Panc1 (cell line): Measurements from ENCODE around the gene ARR3. TPM values are rescaled to one million over a fixed set of nuclear protein-coding genes. Genes with fewer than 3 reads are reported as not detected.

Source experiments
- ATAC-seq: fragments of 200-7000 bp; cut with Tn5 transposase; 2 replicates; pipeline ENCODE4 v1.9.1; 2020; ENCODE audit warnings: mild to moderate bottlenecking, moderate library complexity
- BruUV-seq: library from RNA; stranded (reverse); fragments of 400-500 nt; replicated peaks from 2 replicates; lab custom pipeline; 2021; lab: Mats Ljungman, UMichigan
- CTCF ChIA-PET: fragments of 300-600 bp; sonication (Branson Sonifier 250); formaldehyde crosslinking; loops from one replicate; lab custom pipeline; 2022; ENCODE audit warnings: antibody characterized with exemption; lab: Charles Lee
- POLR2A ChIA-PET: fragments of 300-600 bp; sonication (Branson Sonifier 250); formaldehyde crosslinking; loops from one replicate; lab custom pipeline; 2022; ENCODE audit warnings: antibody characterized with exemption; lab: Charles Lee
- DNase-seq: peaks from one replicate; pipeline ENCODE4 v3.0.0-alpha.2; 2010; ENCODE audit warnings: low read depth, low spot score
- H3K27ac ChIP-seq: 2 replicates; pipeline ENCODE4 v1.5.1; 2011; ENCODE audit warnings: mild to moderate bottlenecking, low read length, inconsistent platforms
- H3K27me3 ChIP-seq: fragments of 200-500 bp; sonication (Bioruptor generic); 2 replicates; pipeline ENCODE4 v1.6.0; 2014; ENCODE audit warnings: low read length, inconsistent platforms; ENCODE audit not compliant: control insufficient read depth, insufficient read depth
- H3K36me3 ChIP-seq: fragments of 200-500 bp; sonication (Bioruptor generic); 2 replicates; pipeline ENCODE4 v1.5.1; 2014; ENCODE audit warnings: inconsistent platforms, mild to moderate bottlenecking, low read length, moderate library complexity; ENCODE audit not compliant: control insufficient read depth, insufficient read depth
- H3K4me1 ChIP-seq: 2 replicates; pipeline ENCODE4 v1.5.1; 2011; ENCODE audit warnings: inconsistent platforms, mild to moderate bottlenecking, low read length, moderate library complexity; ENCODE audit not compliant: control insufficient read depth, insufficient read depth
- H3K4me3 ChIP-seq, 2 experiments: 2 replicates each; pipeline ENCODE4 v1.5.1; 2011 to 2012; ENCODE audit warnings: low read depth in 2 of 2, low read length in 2 of 2, mild to moderate bottlenecking in 2 of 2, inconsistent platforms in 1 of 2, moderate library complexity in 1 of 2
- H3K9me3 ChIP-seq: fragments of 200-500 bp; sonication (Bioruptor generic); 2 replicates; pipeline ENCODE4 v1.5.1; 2014; ENCODE audit warnings: low read depth, mild to moderate bottlenecking, inconsistent platforms, low read length, moderate library complexity; ENCODE audit not compliant: control insufficient read depth, insufficient read depth
- POLR2AphosphoS5 ChIP-seq: IDR thresholded peaks from 2 replicates; pipeline ENCODE4 v1.6.1; 2012; ENCODE audit warnings: mild to moderate bottlenecking, low read depth, low read length, moderate library complexity
- SIN3A ChIP-seq: IDR thresholded peaks from 2 replicates; pipeline ENCODE4 v1.6.1; 2012; ENCODE audit warnings: low read depth, mild to moderate bottlenecking, low read length, moderate library complexity, borderline replicate concordance; ENCODE audit not compliant: insufficient read depth
- TCF7L2 ChIP-seq: IDR thresholded peaks from 2 replicates; pipeline ENCODE4 v1.6.1; 2011; ENCODE audit warnings: mild to moderate bottlenecking, low read depth, low read length, inconsistent platforms
- in situ Hi-C: cut with HindIII; loops from 2 replicates; pipeline ENCODE4 v1.10.0; 2016; ENCODE audit warnings: low sequenced_read_pairs, low pct_unique_long_range_greater_than_20kb
- intact Hi-C: fragments of 100-400 bp; cut with micrococcal nuclease; formaldehyde crosslinking; loops from one replicate; pipeline ENCODE4 v1.10.0; 2022; ENCODE audit not compliant: unreplicated experiment
- total RNA-seq: library from RNA; stranded (reverse); gene quantifications from one replicate; pipeline ENCODE4 v1.2.1, GENCODE V29; 2021; ENCODE audit not compliant: unreplicated experiment
- TF ChIP-seq, protein P1 (sequence below): fragments of 450-650 bp; IDR thresholded peaks from 2 replicates; pipeline ENCODE4 v1.5.1; 2017; ENCODE audit warnings: mild to moderate bottlenecking
- TF ChIP-seq, protein P2 (sequence below), 2 experiments: IDR thresholded peaks; 2 replicates each; pipeline ENCODE4 v1.6.1; 2011 to 2012; ENCODE audit warnings: low read depth in 2 of 2, control low read depth in 1 of 2, low read length in 1 of 2, mild to moderate bottlenecking in 1 of 2, moderate library complexity in 1 of 2; ENCODE audit not compliant: insufficient read depth in 1 of 2

Gene ARR3
- total RNA-seq, 1 experiment from 2014 or later, result not detected

DNA sequence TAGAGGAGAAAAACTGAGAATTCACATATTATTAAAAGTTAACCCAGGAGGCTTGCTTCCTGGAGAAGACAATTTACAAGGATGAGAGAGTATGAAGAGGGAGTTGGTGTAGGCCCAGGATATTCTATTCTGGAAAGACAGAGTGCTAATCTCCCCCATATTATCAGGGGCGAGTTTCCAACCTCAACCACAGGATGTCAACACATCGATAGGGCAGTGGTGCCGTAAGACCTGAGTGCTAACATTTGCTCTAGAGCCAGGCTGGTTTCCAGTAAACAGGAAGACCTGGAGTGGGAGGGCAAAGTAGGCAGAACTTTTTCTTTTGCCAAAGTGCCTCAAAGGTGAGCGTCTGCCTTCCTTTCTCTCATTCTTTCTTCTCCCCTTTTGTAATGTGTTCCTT lies 36.5 kb upstream of the ARR3 start:
- intact Hi-C loops, result no loop called here
- ChIA-PET POLR2A (no interaction called here), CTCF (no interaction called here)
- Histone ChIP-seq H3K4me1 (no peaks in the 10 kb centered on the region), H3K9me3 (no peaks in the 10 kb centered on the region), H3K27me3 (no peaks in the 10 kb centered on the region), H3K4me3 (no peak overlapping the region), H3K36me3 (no peaks in the 10 kb centered on the region), H3K27ac (no peak overlapping the region)
- in situ Hi-C loops, result no loop called here
- TF ChIP-seq, protein P1, sequence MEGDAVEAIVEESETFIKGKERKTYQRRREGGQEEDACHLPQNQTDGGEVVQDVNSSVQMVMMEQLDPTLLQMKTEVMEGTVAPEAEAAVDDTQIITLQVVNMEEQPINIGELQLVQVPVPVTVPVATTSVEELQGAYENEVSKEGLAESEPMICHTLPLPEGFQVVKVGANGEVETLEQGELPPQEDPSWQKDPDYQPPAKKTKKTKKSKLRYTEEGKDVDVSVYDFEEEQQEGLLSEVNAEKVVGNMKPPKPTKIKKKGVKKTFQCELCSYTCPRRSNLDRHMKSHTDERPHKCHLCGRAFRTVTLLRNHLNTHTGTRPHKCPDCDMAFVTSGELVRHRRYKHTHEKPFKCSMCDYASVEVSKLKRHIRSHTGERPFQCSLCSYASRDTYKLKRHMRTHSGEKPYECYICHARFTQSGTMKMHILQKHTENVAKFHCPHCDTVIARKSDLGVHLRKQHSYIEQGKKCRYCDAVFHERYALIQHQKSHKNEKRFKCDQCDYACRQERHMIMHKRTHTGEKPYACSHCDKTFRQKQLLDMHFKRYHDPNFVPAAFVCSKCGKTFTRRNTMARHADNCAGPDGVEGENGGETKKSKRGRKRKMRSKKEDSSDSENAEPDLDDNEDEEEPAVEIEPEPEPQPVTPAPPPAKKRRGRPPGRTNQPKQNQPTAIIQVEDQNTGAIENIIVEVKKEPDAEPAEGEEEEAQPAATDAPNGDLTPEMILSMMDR, result no peak
- TF ChIP-seq SIN3A, result no peak
- TF ChIP-seq POLR2AphosphoS5, result no peak
- TF ChIP-seq, protein P2, sequence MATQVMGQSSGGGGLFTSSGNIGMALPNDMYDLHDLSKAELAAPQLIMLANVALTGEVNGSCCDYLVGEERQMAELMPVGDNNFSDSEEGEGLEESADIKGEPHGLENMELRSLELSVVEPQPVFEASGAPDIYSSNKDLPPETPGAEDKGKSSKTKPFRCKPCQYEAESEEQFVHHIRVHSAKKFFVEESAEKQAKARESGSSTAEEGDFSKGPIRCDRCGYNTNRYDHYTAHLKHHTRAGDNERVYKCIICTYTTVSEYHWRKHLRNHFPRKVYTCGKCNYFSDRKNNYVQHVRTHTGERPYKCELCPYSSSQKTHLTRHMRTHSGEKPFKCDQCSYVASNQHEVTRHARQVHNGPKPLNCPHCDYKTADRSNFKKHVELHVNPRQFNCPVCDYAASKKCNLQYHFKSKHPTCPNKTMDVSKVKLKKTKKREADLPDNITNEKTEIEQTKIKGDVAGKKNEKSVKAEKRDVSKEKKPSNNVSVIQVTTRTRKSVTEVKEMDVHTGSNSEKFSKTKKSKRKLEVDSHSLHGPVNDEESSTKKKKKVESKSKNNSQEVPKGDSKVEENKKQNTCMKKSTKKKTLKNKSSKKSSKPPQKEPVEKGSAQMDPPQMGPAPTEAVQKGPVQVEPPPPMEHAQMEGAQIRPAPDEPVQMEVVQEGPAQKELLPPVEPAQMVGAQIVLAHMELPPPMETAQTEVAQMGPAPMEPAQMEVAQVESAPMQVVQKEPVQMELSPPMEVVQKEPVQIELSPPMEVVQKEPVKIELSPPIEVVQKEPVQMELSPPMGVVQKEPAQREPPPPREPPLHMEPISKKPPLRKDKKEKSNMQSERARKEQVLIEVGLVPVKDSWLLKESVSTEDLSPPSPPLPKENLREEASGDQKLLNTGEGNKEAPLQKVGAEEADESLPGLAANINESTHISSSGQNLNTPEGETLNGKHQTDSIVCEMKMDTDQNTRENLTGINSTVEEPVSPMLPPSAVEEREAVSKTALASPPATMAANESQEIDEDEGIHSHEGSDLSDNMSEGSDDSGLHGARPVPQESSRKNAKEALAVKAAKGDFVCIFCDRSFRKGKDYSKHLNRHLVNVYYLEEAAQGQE (IDR thresholded peaks at IDR 0.05; ENCODE audit: insufficient read depth in 1 of 2, low read depth in 2 of 2, low read length in 1 of 2), result no peak
- TF ChIP-seq TCF7L2, result no peak
- ATAC-seq (no peak), DNase-seq (no peak)
- BruUV-seq, result no TSS peak

DNA sequence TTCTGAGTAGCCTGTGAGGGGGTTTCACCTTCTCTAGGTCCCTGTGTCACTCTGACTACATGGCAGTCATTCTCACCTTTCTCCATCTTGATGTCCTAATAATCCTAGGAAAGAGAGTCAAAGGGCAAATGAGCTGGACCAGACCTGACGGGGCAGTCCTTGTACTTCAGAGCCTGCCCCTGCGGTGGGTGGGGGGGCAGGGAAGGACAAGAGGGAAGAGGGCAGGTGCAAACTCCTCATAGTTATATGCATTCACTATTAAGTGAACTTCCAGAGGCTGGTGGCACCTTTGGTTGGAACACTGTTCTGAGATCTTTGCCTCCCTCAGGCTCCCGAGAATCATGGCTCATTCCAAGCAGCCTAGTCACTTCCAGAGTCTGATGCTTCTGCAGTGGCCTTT lies 33.8 kb upstream of the ARR3 start, which contains the start of gene AWAT1:
Gene AWAT1 (plus strand): TSS at position 301 of the 400 bp plus-strand sequence. CDS start 41 bp downstream, at position 342.
- in situ Hi-C loops (no loop called here), intact Hi-C loops (no loop called here)
- Histone ChIP-seq H3K27ac (no peak within 1 kb of the TSS), H3K4me3 (no peak within 1 kb of the TSS), H3K36me3 (no peaks in the 10 kb centered on the region), H3K4me1 (no peaks in the 10 kb centered on the region), H3K9me3 (no peaks in the 10 kb centered on the region), H3K27me3 (no peaks in the 10 kb centered on the region)
- no TSS peak for BruUV-seq
- CTCF ChIA-PET, result no interaction called here
- DNase-seq (no peak), ATAC-seq (no peak)
- POLR2A ChIA-PET, result no interaction called here
- TF ChIP-seq, protein P1, result no peak
- no peak for TF ChIP-seq POLR2AphosphoS5
- TF ChIP-seq, protein P2 (IDR thresholded peaks at IDR 0.05; ENCODE audit: insufficient read depth in 1 of 2, low read depth in 2 of 2, low read length in 1 of 2), result no peak
- TF ChIP-seq SIN3A, result no peak
- TF ChIP-seq TCF7L2, result no peak
